ENCODE results near the gene OSBP.

GRCh38 chr11:59572091-59572490 is 43.5 kb downstream of the OSBP start:
- TF ChIP-seq, protein P1, sequence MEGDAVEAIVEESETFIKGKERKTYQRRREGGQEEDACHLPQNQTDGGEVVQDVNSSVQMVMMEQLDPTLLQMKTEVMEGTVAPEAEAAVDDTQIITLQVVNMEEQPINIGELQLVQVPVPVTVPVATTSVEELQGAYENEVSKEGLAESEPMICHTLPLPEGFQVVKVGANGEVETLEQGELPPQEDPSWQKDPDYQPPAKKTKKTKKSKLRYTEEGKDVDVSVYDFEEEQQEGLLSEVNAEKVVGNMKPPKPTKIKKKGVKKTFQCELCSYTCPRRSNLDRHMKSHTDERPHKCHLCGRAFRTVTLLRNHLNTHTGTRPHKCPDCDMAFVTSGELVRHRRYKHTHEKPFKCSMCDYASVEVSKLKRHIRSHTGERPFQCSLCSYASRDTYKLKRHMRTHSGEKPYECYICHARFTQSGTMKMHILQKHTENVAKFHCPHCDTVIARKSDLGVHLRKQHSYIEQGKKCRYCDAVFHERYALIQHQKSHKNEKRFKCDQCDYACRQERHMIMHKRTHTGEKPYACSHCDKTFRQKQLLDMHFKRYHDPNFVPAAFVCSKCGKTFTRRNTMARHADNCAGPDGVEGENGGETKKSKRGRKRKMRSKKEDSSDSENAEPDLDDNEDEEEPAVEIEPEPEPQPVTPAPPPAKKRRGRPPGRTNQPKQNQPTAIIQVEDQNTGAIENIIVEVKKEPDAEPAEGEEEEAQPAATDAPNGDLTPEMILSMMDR (IDR thresholded peaks at IDR 0.05; ENCODE audit: extremely low read depth in 1 of 2, insufficient read depth in 1 of 2, low read depth in 1 of 2, low read length in 2 of 2), result no peak
- no peak for TF ChIP-seq MYC (IDR thresholded peaks at IDR 0.05; ENCODE audit: low read depth, low read length)
- no peak for TF ChIP-seq POLR2A (IDR thresholded peaks at IDR 0.05; ENCODE audit: low read depth, low read length)
- no peak for TF ChIP-seq MAX (IDR thresholded peaks at IDR 0.05; ENCODE audit: insufficient read depth, insufficient read length)
- no peak for TF ChIP-seq POLR2AphosphoS5 (IDR thresholded peaks at IDR 0.05; ENCODE audit: insufficient read depth, low read depth, low read length)
- TF ChIP-seq FOS (IDR thresholded peaks at IDR 0.05; ENCODE audit: borderline replicate concordance, insufficient read depth, low read length), result no peak
- TF ChIP-seq EZH2 (IDR thresholded peaks at IDR 0.05; ENCODE audit: borderline replicate concordance, low read depth, low read length, severe bottlenecking), result no peak
- TF ChIP-seq JUN (IDR thresholded peaks at IDR 0.05; ENCODE audit: borderline replicate concordance, insufficient read depth, insufficient read length, low read depth), result no peak
